AG04450 (cell line): ENCODE data around the gene NME5. TPM values are rescaled to one million over a fixed set of nuclear protein-coding genes. Genes with fewer than 3 reads are reported as not detected.
"Not testable (repeated sequence)": the region's sequence is repeated elsewhere in the genome, so short reads cannot be mapped to it uniquely, and the experiment has no call there.

Experiments used
- CTCF ChIA-PET: fragments of 300-600, 350-600 bp; formaldehyde crosslinking; extraction: SDS; loops from one replicate; lab custom pipeline; 2022; ENCODE audit warnings: antibody characterized with exemption, inconsistent platforms; lab: Charles Lee
- POLR2A ChIA-PET: fragments of 350-600 bp; formaldehyde crosslinking; extraction: SDS; loops from one replicate; lab custom pipeline; 2021; ENCODE audit warnings: antibody characterized with exemption, inconsistent platforms; lab: Yijun Ruan, JAX
- DNase-seq: peaks from one replicate; pipeline ENCODE4 v3.0.0-alpha.2; 2011; ENCODE audit warnings: low read depth, low spot score
- H3K27ac ChIP-seq: one replicate; pipeline ENCODE4 v1.5.1; 2012; ENCODE audit warnings: low read depth, low read length, control low read depth
- H3K27me3 ChIP-seq: one replicate; pipeline ENCODE4 v1.6.0; 2012; ENCODE audit warnings: low read length; ENCODE audit not compliant: control insufficient read depth, insufficient read depth
- H3K4me3 ChIP-seq: 2 replicates; pipeline ENCODE4 v1.5.1; 2011; ENCODE audit warnings: mild to moderate bottlenecking, low read depth, low read length, control low read depth
- H3K9me3 ChIP-seq: 2 replicates; pipeline ENCODE4 v1.5.1; 2012; ENCODE audit warnings: low read length; ENCODE audit not compliant: control insufficient read depth, insufficient read depth
- polyA plus RNA-seq: library from polyadenylated mRNA; depleted of rRNA; stranded (reverse); fragments of >200 nt; gene quantifications from 2 replicates; pipeline ENCODE4 v1.2.3, GENCODE V29; 2011
- TF ChIP-seq, protein P1 (sequence below): IDR thresholded peaks from 2 replicates; pipeline ENCODE4 v1.5.1; 2011; ENCODE audit warnings: low read depth, low read length, control low read depth, inconsistent platforms

The NME5 gene
- polyA plus RNA-seq, 1 experiment = 0.43 TPM

DNA sequence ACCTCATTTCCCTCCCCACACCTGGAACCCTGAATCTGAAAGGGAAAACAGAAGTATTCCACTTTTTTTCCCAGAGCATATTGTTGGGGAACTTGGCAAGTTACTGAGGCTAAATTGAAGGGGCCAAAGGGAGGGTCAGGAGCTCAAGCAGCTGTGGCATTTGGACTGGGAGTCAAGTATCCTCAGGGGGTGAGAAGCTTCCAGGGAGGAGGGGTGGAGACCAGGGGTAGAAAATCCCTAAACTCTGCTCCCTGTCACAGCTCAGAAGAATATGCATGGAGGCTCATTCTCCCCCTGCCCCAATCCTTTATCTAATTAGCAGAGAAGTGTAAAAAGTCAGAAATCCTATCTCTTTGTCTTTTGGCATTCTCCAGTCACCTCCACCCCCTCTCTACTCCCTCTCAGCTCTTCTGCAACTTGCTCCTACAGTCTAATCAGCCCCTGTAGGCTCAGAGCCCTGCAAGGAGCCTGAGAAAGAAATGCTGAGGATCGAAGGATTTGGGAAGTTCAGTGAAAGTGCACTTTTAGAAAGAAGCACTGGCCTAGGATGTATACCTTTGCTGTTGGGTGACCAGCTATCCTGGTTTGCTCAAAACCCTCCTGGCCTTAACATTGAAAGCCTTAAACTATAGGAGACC is 61.1 kb downstream of the NME5 start:
- Histone ChIP-seq H3K9me3 (no peaks in the 10 kb centered on the region), H3K4me3 (no peak overlapping the region), H3K27ac (no peak overlapping the region), H3K27me3 (peaks cover 4% of the 10 kb centered on the region)
- POLR2A ChIA-PET = no interaction called here
- DNase-seq = no peak
- CTCF ChIA-PET = interaction anchor here (0.6 to 6.4 kb wide), 26 partner anchors 11 to 457 kb away, joined by 3 to 158 read pairs (median 6); partner anchors contain the start of gene BRD8
- TF ChIP-seq, protein P1, sequence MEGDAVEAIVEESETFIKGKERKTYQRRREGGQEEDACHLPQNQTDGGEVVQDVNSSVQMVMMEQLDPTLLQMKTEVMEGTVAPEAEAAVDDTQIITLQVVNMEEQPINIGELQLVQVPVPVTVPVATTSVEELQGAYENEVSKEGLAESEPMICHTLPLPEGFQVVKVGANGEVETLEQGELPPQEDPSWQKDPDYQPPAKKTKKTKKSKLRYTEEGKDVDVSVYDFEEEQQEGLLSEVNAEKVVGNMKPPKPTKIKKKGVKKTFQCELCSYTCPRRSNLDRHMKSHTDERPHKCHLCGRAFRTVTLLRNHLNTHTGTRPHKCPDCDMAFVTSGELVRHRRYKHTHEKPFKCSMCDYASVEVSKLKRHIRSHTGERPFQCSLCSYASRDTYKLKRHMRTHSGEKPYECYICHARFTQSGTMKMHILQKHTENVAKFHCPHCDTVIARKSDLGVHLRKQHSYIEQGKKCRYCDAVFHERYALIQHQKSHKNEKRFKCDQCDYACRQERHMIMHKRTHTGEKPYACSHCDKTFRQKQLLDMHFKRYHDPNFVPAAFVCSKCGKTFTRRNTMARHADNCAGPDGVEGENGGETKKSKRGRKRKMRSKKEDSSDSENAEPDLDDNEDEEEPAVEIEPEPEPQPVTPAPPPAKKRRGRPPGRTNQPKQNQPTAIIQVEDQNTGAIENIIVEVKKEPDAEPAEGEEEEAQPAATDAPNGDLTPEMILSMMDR = no peak

- Histone ChIP-seq H3K27ac (no peak overlapping the region), H3K9me3 (no peaks in the 10 kb centered on the region), H3K27me3 (peaks cover 4% of the 10 kb centered on the region), H3K4me3 (no peak overlapping the region)
- ChIA-PET CTCF (interaction anchor here (0.5 to 6.4 kb wide), 42 partner anchors 11 to 456 kb away, joined by 3 to 158 read pairs (median 5); partner anchors contain the start of genes BRD8 and NME5), POLR2A (no interaction called here)
- TF ChIP-seq, protein P1 = peak; percentile 93
- peak; percentile 23 for DNase-seq
Observed at GRCh38 chr5:138077064-138077696, 62.0 kb downstream of the NME5 start.

- H3K27ac ChIP-seq, H3K9me3 ChIP-seq, H3K27me3 ChIP-seq, POLR2A ChIA-PET, H3K4me3 ChIP-seq, DNase-seq: not testable (repeated sequence)
- CTCF ChIA-PET = interaction anchor here (0.9 to 9.7 kb wide), 9 partner anchors 13 to 440 kb away, joined by 4 to 260 read pairs (median 8); partner anchors contain the start of gene FAM13B
Observed at GRCh38 chr5:138070026-138070425, 69.2 kb downstream of the NME5 start.

DNA sequence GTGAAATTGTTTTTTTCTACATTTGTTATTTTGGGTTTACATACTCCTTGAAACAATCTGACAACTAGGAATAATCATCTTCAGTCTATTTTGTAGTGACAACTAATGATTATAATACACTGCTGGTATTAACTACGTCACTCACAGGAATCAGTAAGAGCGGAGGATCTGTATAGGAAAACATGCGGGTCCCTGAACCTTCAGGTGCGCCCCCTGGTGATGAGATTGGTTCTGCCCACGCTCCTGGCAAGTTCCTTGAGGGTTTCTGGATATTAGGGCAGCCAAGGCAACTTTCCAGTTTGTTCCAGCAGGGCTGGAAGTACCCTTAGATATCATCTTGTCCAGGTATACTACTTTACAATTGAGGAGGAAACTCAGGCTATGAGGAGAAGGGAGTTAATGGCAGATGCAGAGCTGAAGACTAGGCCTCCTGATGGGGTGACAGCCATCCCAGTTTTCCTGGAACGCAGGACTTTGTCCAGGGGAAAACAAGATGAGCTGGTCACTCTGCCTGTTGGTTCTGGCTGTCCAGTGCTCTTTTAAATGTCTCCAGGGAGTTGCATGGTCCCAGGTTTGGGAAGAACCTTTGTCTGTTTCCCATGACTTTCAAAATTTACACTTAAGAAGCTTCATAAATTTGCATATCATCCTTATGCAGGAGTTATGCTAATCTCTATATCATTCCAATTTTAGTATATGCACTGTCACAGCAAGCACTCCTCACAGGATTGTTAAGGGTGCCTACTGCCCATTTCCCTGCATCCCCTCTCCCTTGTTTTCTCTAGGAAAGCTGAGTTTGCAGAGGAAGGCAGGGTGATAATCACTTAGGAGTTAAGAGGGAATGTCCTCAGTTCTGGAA is 70.3 kb downstream of the NME5 start:
- Histone ChIP-seq H3K4me3 (no peak overlapping the region), H3K9me3 (no peaks in the 10 kb centered on the region), H3K27ac (no peak overlapping the region), H3K27me3 (peaks cover 6% of the 10 kb centered on the region)
- POLR2A ChIA-PET = no interaction called here
- peak; percentile 50 for DNase-seq
- TF ChIP-seq, protein P1 = peak; percentile 80
- CTCF ChIA-PET = interaction anchor here (0.6 to 9.7 kb wide), 24 partner anchors 8 to 439 kb away, joined by 3 to 260 read pairs (median 4); partner anchors contain the start of gene FAM13B

DNA sequence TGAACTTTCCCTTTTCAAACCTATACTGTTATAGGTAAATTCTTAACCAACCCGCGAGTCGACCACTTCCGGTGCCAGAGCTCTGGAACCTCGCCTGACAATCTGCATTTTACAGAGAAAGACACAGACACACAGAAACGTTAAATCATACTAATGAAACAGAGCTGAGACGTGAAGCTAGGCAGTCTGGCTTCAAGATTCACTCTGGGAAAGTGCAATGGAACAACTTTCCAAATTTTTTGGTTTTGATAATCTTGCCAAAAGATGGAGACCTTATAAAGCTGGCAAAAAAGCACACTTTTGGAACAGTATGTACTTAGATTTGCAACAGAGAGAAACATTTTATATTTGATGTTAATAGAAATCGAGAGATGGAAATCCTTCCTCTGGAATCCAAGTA is 71.3 kb downstream of the NME5 start:
- Histone ChIP-seq H3K27ac (no peak overlapping the region), H3K9me3 (no peaks in the 10 kb centered on the region), H3K27me3 (peaks cover 6% of the 10 kb centered on the region), H3K4me3 (no peak overlapping the region)
- TF ChIP-seq, protein P1 = no peak
- DNase-seq = no peak
- ChIA-PET POLR2A (no interaction called here), CTCF (interaction anchor here (1.0 to 9.7 kb wide), 8 partner anchors 10 to 289 kb away, joined by 4 to 260 read pairs (median 13); partner anchors contain the start of gene FAM13B)
